Fibroblast of the aortic adventitia (primary cell): Measurements from ENCODE around the gene SMC6. TPM values are rescaled to one million over a fixed set of nuclear protein-coding genes. Genes with fewer than 3 reads are reported as not detected.
A peak's percentile ranks its signal among the peaks of the same experiment; 100 is the strongest.

Experiments used
- DNase-seq: peaks from one replicate; pipeline ENCODE4 v3.0.0-alpha.2; 2010; ENCODE audit warnings: low read depth
- H3K4me3 ChIP-seq: 2 replicates; pipeline ENCODE4 v1.5.1; 2011; ENCODE audit warnings: low read depth, mild to moderate bottlenecking, control low read depth, low read length, moderate library complexity
- total RNA-seq: library from RNA; depleted of rRNA; stranded (reverse); fragments of >200 nt; gene quantifications from 2 replicates; pipeline ENCODE4 v1.2.3, GENCODE V29; 2012; ENCODE audit warnings: low replicate concordance
- TF ChIP-seq, protein P1 (sequence below): IDR thresholded peaks from 2 replicates; pipeline ENCODE4 v1.5.1; 2011; ENCODE audit warnings: mild to moderate bottlenecking, low read length, control low read depth, inconsistent platforms; ENCODE audit not compliant: insufficient read depth

SMC6 gene
- total RNA-seq, 1 donor = 31.0 TPM

DNA sequence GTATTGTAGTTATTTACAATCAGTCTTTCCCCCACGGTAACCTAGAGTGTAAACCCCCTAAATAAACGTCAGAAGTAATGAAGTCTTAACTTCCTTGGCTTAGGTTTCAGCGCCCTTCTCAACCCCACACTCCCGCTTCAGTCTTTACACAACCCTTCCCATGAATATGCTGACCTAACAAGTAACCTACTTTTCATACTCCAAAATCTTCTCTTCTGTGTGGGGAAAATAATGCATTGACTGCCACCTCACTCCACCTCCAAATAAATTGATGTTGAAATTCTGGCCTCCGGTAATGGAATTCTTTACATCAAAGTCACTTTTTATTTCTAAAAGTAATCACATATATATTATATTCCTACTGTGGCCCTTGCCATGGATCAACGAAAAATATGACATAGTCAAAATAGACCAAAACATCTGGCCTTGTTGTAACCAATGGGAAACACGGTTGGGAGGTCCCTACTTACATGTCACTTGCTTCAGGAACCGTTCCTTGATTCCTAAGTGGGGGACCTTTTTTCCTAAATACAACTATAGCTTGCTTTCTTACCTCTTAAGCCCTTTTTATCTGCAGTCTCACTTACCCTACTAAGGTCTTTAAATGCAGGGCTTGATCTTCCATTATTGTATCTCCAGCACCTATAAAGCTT, 1.3 kb upstream of the SMC6 start:
- DNase-seq = peak; percentile 11
- peak overlapping the region; percentile 85 for H3K4me3 ChIP-seq
- TF ChIP-seq, protein P1, sequence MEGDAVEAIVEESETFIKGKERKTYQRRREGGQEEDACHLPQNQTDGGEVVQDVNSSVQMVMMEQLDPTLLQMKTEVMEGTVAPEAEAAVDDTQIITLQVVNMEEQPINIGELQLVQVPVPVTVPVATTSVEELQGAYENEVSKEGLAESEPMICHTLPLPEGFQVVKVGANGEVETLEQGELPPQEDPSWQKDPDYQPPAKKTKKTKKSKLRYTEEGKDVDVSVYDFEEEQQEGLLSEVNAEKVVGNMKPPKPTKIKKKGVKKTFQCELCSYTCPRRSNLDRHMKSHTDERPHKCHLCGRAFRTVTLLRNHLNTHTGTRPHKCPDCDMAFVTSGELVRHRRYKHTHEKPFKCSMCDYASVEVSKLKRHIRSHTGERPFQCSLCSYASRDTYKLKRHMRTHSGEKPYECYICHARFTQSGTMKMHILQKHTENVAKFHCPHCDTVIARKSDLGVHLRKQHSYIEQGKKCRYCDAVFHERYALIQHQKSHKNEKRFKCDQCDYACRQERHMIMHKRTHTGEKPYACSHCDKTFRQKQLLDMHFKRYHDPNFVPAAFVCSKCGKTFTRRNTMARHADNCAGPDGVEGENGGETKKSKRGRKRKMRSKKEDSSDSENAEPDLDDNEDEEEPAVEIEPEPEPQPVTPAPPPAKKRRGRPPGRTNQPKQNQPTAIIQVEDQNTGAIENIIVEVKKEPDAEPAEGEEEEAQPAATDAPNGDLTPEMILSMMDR = no peak

DNA sequence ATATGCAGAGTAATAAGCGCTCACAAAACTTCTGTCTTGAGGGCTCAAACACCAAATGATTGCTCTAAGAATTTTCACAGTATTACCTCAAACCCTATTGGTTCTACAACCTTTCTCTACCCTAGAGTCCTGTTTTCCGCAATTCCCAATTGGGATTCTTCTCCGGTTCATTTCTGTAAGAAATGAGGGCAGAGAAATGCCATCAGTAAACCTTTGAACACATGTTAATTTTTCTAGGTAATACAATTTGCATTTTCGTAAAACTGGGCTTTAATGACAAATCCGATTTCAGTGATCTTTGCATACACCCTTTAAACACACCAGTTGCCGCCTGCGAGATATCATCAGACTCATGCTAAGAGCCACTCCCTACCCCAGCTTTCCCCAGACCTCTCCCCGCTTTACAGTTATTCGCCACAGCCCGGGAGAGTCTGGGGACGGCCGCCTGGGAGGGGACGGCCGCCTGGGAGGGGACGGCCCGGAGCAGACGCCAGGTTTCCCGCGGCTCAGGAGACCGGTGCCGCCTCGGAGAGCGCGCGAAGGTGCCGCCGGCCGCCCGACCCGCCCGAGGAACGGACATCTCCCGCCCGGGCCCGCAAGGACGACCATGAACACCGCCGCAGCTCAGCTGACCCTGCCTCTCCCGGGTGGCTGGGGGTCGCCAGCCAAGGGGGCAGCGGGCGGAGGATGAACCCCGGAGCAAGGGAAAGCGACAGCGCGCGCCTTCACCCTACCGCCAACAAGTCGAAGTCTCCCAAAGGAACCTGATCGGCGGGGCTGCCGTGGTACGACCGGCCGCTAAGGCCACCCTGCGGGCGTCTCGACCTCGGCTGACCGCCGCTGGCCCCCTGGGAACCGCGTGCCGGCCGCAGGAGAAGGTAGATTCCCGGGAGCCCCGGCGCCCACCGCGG, 463 bp downstream of the SMC6 start:
- peak overlapping the region; percentile 85 for H3K4me3 ChIP-seq
- TF ChIP-seq, protein P1 = no peak
- DNase-seq = peak; percentile 43

DNA sequence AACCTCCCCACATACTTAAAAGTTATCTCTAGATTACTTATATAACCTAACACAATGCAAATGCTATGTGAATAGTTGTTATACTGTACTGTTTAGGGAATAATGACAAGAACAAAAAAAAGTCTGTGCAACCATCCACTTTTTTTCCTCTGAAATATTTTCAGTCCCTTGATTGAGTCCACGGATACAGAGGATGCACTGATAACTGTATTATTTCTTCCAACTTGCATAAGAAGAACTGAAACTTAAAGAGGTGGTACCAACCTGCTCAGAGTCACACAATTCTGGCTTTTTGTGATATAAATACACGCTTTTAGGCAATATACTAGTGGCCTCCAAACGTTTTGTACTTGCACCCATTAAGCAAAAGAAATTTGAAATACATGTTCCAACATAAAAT, 1.4 kb downstream of the SMC6 start:
- peak overlapping the region; percentile 85 for H3K4me3 ChIP-seq
- TF ChIP-seq, protein P1 = no peak
- peak; percentile 4 for DNase-seq

DNA sequence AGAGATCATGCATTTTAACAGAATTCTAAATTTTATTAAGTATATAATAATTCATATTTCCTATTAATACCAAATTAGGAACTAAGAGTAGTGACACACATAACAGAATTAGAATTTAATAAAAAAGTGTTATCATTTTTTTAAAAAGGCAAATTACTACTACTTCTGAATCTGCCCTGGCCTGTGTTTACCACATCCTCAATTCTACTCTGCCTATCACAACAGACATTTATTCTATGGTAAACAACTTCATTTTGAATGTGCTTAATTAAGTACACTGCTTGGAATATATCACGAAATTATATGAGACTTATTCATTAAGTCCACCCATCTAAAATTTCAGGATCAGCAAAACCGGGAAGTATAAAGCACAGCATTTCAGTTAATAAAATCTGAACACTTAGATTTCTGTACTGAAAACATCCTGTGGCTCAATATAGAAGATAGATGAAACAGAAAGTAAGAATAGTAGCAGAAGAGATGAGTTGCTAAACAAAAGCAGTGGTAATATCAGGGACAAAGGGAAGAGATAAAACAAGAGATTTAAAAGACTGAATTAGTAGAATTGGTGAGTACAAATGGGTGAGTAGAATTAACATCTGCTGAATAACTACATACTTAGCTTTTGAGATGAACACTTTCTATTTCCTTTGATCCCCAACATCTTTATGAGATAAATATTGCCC, 3.7 kb downstream of the SMC6 start:
- peak; percentile 4 for DNase-seq
- TF ChIP-seq, protein P1 = no peak
- H3K4me3 ChIP-seq = no peak overlapping the region

DNA sequence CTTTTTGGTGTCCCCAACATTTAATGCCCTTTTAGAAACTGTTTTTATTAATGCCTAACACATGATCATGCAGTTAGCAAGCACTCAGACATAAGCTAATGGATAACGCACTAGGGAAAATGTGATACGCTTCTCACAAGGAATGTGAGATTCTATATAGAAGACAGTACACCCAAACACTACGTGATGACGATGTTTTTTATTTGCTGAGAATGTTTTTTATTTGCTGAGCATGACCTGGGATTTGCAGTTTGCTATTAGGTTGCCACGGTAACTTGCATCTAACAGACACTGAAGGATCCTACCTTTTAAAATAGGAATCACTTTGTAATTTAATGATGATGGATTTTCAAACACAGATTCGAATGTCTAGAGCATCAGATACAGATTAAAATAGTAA, 4.9 kb downstream of the SMC6 start:
- DNase-seq = no peak
- TF ChIP-seq, protein P1 = no peak
- H3K4me3 ChIP-seq = no peak overlapping the region

DNA sequence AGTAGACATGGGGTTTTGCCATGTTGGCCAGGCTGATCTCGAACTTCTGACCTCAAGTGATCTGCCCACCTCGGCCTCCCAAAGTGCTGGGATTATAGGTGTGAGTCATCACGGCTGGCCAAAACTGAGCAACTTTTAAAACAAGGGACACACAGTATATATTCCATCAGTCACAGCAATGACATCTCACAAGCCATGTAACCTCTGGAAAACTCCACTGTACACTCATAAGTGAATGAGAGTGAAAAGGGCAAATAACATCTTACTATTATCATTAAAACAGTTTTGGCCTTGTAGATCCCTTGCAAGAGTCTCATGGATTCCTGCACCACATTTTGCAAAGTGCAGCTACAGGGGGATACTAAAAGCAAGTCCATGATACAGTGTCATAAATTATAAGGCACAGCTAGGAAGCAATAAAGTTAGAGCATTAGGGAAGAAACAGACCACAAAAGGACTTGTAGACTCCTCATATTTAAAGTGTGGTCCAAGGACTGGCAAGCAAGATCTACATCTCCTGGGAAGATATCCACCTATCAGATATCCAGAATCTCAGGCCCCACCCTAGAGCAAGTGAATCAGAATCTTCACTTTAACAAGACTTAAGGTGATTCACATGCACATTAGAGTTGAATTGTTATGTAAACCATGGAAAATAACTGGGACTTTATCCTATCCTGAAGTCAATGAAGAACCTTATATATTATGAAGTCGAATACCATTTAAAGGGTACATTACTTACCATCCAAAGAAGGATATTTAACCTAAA, 5.7 kb downstream of the SMC6 start:
- TF ChIP-seq, protein P1 = no peak
- no peak overlapping the region for H3K4me3 ChIP-seq
- peak; percentile 18 for DNase-seq
